Erythroblast (primary cell): ENCODE results near the gene YWHAG.
"Not testable (repeated sequence)": the region's sequence is repeated elsewhere in the genome, so short reads cannot be mapped to it uniquely, and the experiment has no call there.

Experiments used
- GATA1 ChIP-seq: IDR thresholded peaks from 2 replicates; pipeline ENCODE4 v1.6.1; 2011; ENCODE audit warnings: low read depth, mild to moderate bottlenecking, control low read depth, low read length, moderate library complexity
- POLR2A ChIP-seq: IDR thresholded peaks from 2 replicates; pipeline ENCODE4 v1.6.1; 2011; ENCODE audit warnings: mild to moderate bottlenecking, low read length

DNA sequence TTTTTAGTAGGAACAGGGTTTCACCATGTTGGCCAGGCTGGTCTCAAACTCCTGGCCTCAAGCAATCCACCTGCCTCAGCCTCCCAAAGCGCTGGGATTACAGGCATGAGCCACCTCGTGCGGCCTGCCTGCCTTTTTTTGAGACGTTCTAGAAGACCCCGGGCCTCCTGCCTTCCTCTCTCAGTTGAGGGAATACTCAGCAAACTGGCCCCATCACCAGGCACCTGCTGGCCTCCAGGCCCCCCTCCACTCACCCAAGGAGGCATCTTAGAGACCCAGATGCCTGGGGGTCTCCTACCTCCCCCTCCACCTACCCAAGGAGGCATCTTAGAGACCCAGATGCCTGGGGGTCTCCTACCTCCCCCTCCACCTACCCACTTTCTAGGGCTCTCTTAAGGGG lies 65.9 kb downstream of the YWHAG start:
- not testable (repeated sequence) for TF ChIP-seq POLR2A, GATA1
